Parathyroid adenoma (tissue), 2 donors: ENCODE data around the gene TBXT.
A peak's percentile ranks its signal among the peaks of the same experiment; 100 is the strongest.

ENCODE experiments used
- H2AFZ ChIP-seq: fragments of 300-600 bp; sonication (generic); one replicate; pipeline ENCODE4 v1.7.0; 2017; ENCODE audit warnings: antibody characterized with exemption, mild to moderate bottlenecking
- H3K27ac ChIP-seq: fragments of 300-600 bp; sonication (generic); one replicate; pipeline ENCODE4 v1.7.0; 2017
- H3K27me3 ChIP-seq: fragments of 300-600 bp; sonication (generic); one replicate; pipeline ENCODE4 v1.7.0; 2017; ENCODE audit warnings: low read length; ENCODE audit not compliant: control insufficient read depth, insufficient read depth
- H3K36me3 ChIP-seq: fragments of 300-600 bp; sonication (generic); one replicate; pipeline ENCODE4 v1.7.0; 2017; ENCODE audit warnings: low read length; ENCODE audit not compliant: control insufficient read depth, insufficient read depth
- H3K4me1 ChIP-seq: fragments of 300-600 bp; sonication (generic); one replicate; pipeline ENCODE4 v1.7.0; 2017; ENCODE audit warnings: control low read depth
- H3K4me2 ChIP-seq: fragments of 300-600 bp; sonication (generic); one replicate; pipeline ENCODE4 v1.7.0; 2017; ENCODE audit warnings: low read length
- H3K4me3 ChIP-seq: fragments of 300-600 bp; sonication (generic); one replicate; pipeline ENCODE4 v1.7.0; 2017; ENCODE audit warnings: low read depth, low read length
- H3K79me2 ChIP-seq: fragments of 300-600 bp; sonication (generic); one replicate; pipeline ENCODE4 v1.7.0; 2017; ENCODE audit warnings: control low read depth
- H3K9ac ChIP-seq: fragments of 300-600 bp; sonication (generic); one replicate; pipeline ENCODE4 v1.7.0; 2017; ENCODE audit warnings: mild to moderate bottlenecking
- H3K9me3 ChIP-seq: fragments of 300-600 bp; sonication (generic); one replicate; pipeline ENCODE4 v1.7.0; 2017; ENCODE audit warnings: low read length; ENCODE audit not compliant: control insufficient read depth
- CTCF ChIP-seq: fragments of 300-600 bp; sonication (generic); IDR thresholded peaks from one replicate; pipeline ENCODE4 v1.7.0; 2017; ENCODE audit warnings: antibody characterized with exemption, mild to moderate bottlenecking
- donor health status: primary hyperparathyroidism.

Gene TBXT

GRCh38 chr6:166167801-166168615 is at the start of gene TBXT:
Gene TBXT, minus strand, starts transcription at chr6:166167851. Its CDS starts 260 bp downstream, at chr6:166167591.
- peak within 1 kb of the TSS; percentile 35 for H3K4me3 ChIP-seq
- peaks cover 4% of the 10 kb centered on the region for H3K4me1 ChIP-seq
- H3K79me2 ChIP-seq = no peaks in the 10 kb centered on the region
- H3K36me3 ChIP-seq = no peaks in the 10 kb centered on the region
- TF ChIP-seq CTCF = no peak
- no peaks in the 10 kb centered on the region for H3K9me3 ChIP-seq
- H3K9ac ChIP-seq = no peak within 1 kb of the TSS
- H2AFZ ChIP-seq = no peak within 1 kb of the TSS
- no peak within 1 kb of the TSS for H3K27ac ChIP-seq
- H3K27me3 ChIP-seq = no peaks in the 10 kb centered on the region
- peak within 1 kb of the TSS; percentile 73 for H3K4me2 ChIP-seq

GRCh38 chr6:166207284-166207561 is 39.6 kb upstream of the TBXT start:
- Histone ChIP-seq H3K9ac (no peak overlapping the region), H3K4me1 (no peaks in the 10 kb centered on the region), H3K4me3 (no peak overlapping the region), H3K9me3 (no peaks in the 10 kb centered on the region), H2AFZ (no peak overlapping the region), H3K36me3 (no peaks in the 10 kb centered on the region), H3K79me2 (no peaks in the 10 kb centered on the region), H3K27me3 (no peaks in the 10 kb centered on the region), H3K27ac (no peak overlapping the region), H3K4me2 (no peak overlapping the region)
- no peak for TF ChIP-seq CTCF

GRCh38 chr6:166206510-166207283 is 39.0 kb upstream of the TBXT start:
- TF ChIP-seq CTCF = no peak

DNA sequence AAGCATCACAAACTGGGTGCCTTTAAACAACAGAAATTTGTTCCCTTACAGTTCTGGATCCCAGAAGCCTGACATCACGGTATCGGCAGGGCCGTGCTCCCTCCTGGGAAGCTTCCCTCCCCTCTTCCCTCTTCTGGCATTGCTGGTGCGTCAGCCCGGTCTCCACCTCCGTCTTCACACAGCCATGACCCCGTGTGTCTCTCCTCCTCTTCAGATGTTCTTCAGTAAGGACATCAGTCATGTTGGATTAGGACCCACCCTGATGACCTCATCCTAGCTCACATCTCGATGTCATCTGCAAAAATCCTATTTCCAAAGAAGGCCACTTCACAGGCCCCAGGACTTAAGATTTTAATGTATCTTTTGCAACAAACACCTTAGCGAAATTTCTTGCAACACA is 38.4 kb upstream of the TBXT start:
- H3K9ac ChIP-seq = no peak overlapping the region
- no peak overlapping the region for H3K4me3 ChIP-seq
- TF ChIP-seq CTCF = no peak
- no peak overlapping the region for H2AFZ ChIP-seq
- no peaks in the 10 kb centered on the region for H3K4me1 ChIP-seq
- H3K36me3 ChIP-seq = no peaks in the 10 kb centered on the region
- H3K27ac ChIP-seq = no peak overlapping the region
- H3K9me3 ChIP-seq = no peaks in the 10 kb centered on the region
- H3K79me2 ChIP-seq = no peaks in the 10 kb centered on the region
- H3K27me3 ChIP-seq = no peaks in the 10 kb centered on the region
- no peak overlapping the region for H3K4me2 ChIP-seq

More at GRCh38 chr6:166206510-166207283, 39.0 kb upstream of the TBXT start:
- H3K36me3 ChIP-seq = no peaks in the 10 kb centered on the region
- no peaks in the 10 kb centered on the region for H3K4me1 ChIP-seq
- no peaks in the 10 kb centered on the region for H3K9me3 ChIP-seq
- no peak overlapping the region for H3K4me2 ChIP-seq
- no peak overlapping the region for H3K9ac ChIP-seq
- no peaks in the 10 kb centered on the region for H3K27me3 ChIP-seq
- no peaks in the 10 kb centered on the region for H3K79me2 ChIP-seq
- no peak overlapping the region for H3K27ac ChIP-seq
- no peak overlapping the region for H2AFZ ChIP-seq
- no peak overlapping the region for H3K4me3 ChIP-seq
